Spleen (tissue), 7 donors: Measurements from ENCODE around the gene PHACTR1.

Experiments used
- CTCF ChIP-seq, 11 experiments: fragments of 200-600 bp in 7 of 11; fragments of 450-650 bp in 4 of 11; sonication (generic) in 4 of 11; IDR thresholded peaks in 8 of 11; conservative IDR thresholded peaks in 3 of 11; 1 replicate in 7 of 11; 2 replicates in 4 of 11; pipeline versions ENCODE4 v1.4.0 to v1.8.0; 2016 to 2021; ENCODE audit warnings: antibody characterized with exemption in 11 of 11, inconsistent platforms in 4 of 11, mild to moderate bottlenecking in 1 of 11
- POLR2AphosphoS5 ChIP-seq, 3 donors: sonication (generic); formaldehyde crosslinking; IDR thresholded peaks; one replicate each; pipeline ENCODE4 v1.5.1; 2017; ENCODE audit warnings: antibody characterized with exemption in 3 of 3
- donor health status: DM: no; HTN: no; CAD: no; lungs with moderate emphysema.
- donor health status: DM: no; HTN: no; CAD: no.
- donor health status: DM: no; HTN: no; CAD: no.

- TF ChIP-seq CTCF (IDR thresholded peaks at IDR 0.05 in 8 of 11, conservative IDR thresholded peaks at IDR 0.05 in 3 of 11) (no peak), POLR2AphosphoS5 (IDR thresholded peaks at IDR 0.05) (no peak)
Measured at GRCh38 chr6:13319891-13320564, 603.5 kb downstream of the PHACTR1 start.
